Measurements from ENCODE around the gene MYO9B. TPM values are rescaled to one million over a fixed set of nuclear protein-coding genes. Genes with fewer than 3 reads are reported as not detected.
A peak's percentile ranks its signal among the peaks of the same experiment; 100 is the strongest.

Gene MYO9B
- total and polyA plus RNA-seq, 2 of the 13 experiments (the other 11 are each of a cell fraction or from before 2014, with no cell fraction given) = 18.0 to 18.3 TPM

DNA sequence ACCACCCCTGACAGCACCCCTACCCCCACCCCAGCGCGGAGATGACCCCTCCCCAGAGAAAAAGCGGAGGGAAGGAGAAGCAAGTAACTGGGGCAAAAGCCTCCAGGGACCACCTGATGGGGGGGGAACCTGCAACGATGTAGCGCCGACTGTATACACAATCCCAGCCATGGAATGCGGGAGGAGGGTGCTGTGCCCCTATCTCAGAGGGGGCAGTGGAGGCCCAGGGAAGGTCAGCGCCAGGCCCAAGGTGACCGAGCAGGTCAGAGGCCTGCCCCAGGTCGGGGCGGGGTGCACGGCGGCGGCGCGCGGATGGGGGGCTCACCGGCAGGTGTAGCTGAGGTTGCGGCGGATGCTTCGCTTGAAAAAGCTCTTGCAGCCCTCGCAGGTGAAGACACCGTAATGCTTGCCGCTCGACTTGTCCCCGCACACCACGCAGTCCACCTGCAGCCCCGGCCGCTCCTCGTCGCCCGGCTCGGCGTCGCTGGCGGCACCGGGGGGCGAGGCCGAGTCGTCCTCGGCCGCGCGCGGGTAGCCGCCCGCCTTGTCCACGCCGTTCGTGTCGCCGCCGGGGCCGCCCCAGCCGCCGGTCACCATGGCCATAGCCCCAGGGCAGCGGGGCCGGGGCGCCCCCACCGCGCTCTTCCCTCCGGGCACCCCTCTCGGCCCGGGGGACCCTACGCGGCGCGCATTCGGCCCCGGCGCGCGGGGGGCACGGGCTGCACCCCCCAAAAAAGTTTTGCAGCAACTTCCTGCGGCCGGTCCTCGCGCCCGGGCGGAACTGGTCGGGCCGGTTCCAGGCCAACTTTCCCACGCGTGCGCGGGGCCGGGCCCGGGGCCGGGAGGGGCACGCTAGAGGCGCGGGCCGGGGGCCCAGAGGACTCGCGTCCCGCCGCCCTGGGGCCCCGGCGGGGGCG is 169.3 kb downstream of the MYO9B start (continued):
- TF ChIP-seq POLR2AphosphoS2 (IDR thresholded peaks at IDR 0.05; ENCODE audit: low read depth, low read length) (no peak), ADNP (CRISPR knock-in tag; IDR thresholded peaks at IDR 0.05) (peak; percentile 86; the same call in 1 of the 2 replicates), MXD4 (CRISPR knock-in tag; IDR thresholded peaks at IDR 0.05) (no peak), DPF2 (CRISPR knock-in tag; IDR thresholded peaks at IDR 0.05; ENCODE audit: borderline replicate concordance, low read depth) (peak; percentile 20; the same call in 1 of the 2 replicates), ZNF232 (CRISPR knock-in tag; IDR thresholded peaks at IDR 0.05; ENCODE audit: borderline replicate concordance) (no peak), ZKSCAN1 (IDR thresholded peaks at IDR 0.05; ENCODE audit: low read length) (no peak), ZEB1 (IDR thresholded peaks at IDR 0.05; ENCODE audit: insufficient replicate concordance, low read depth) (peak; percentile 41), TMF1 (CRISPR knock-in tag; IDR thresholded peaks at IDR 0.05; ENCODE audit: low read depth) (0 out of 2 replicates have a peak, but pooled peaks have one; percentile 34), CBX1 (IDR thresholded peaks at IDR 0.05; ENCODE audit: low read depth) (no peak), HNRNPUL1 (IDR thresholded peaks at IDR 0.05; ENCODE audit: low read depth, low read length) (no peak), POLR2AphosphoS5 (IDR thresholded peaks at IDR 0.05; ENCODE audit: low read depth, low read length) (no peak), ZNF382 (CRISPR knock-in tag; IDR thresholded peaks at IDR 0.05; ENCODE audit: borderline replicate concordance) (no peak), NONO (IDR thresholded peaks at IDR 0.05) (no peak), NONO (CRISPR knock-in tag; conservative IDR thresholded peaks at IDR 0.05) (peak; percentile 59), GABPA (IDR thresholded peaks at IDR 0.05; ENCODE audit: low read depth, low read length) (no peak), GABPA (CRISPR knock-in tag; IDR thresholded peaks at IDR 0.05; ENCODE audit: low read depth) (no peak), NRL (CRISPR knock-in tag; IDR thresholded peaks at IDR 0.05; ENCODE audit: borderline replicate concordance) (0 out of 2 replicates have a peak, but pooled peaks have one; percentile 14), NR2F2 (IDR thresholded peaks at IDR 0.05; ENCODE audit: borderline replicate concordance, low read depth) (no peak), PHF8 (CRISPR knock-in tag; IDR thresholded peaks at IDR 0.05) (0 out of 2 replicates have a peak, but pooled peaks have one; percentile 28), ZNF530 (CRISPR knock-in tag; IDR thresholded peaks at IDR 0.05; ENCODE audit: low read depth) (0 out of 2 replicates have a peak, but pooled peaks have one; percentile 43), ZNF782 (CRISPR knock-in tag; IDR thresholded peaks at IDR 0.05; ENCODE audit: borderline replicate concordance) (0 out of 2 replicates have a peak, but pooled peaks have one; percentile 24), NCOR1 (IDR thresholded peaks at IDR 0.05; ENCODE audit: borderline replicate concordance, low read length) (0 out of 2 replicates have a peak, but pooled peaks have one; percentile 60), ZNF468 (CRISPR knock-in tag; IDR thresholded peaks at IDR 0.05) (peak; percentile 74; the same call in 1 of the 2 replicates)
- TF ChIP-seq, protein P1, sequence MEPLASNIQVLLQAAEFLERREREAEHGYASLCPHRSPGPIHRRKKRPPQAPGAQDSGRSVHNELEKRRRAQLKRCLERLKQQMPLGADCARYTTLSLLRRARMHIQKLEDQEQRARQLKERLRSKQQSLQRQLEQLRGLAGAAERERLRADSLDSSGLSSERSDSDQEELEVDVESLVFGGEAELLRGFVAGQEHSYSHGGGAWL (CRISPR knock-in tag; IDR thresholded peaks at IDR 0.05) = no peak
- TF ChIP-seq, protein P2, sequence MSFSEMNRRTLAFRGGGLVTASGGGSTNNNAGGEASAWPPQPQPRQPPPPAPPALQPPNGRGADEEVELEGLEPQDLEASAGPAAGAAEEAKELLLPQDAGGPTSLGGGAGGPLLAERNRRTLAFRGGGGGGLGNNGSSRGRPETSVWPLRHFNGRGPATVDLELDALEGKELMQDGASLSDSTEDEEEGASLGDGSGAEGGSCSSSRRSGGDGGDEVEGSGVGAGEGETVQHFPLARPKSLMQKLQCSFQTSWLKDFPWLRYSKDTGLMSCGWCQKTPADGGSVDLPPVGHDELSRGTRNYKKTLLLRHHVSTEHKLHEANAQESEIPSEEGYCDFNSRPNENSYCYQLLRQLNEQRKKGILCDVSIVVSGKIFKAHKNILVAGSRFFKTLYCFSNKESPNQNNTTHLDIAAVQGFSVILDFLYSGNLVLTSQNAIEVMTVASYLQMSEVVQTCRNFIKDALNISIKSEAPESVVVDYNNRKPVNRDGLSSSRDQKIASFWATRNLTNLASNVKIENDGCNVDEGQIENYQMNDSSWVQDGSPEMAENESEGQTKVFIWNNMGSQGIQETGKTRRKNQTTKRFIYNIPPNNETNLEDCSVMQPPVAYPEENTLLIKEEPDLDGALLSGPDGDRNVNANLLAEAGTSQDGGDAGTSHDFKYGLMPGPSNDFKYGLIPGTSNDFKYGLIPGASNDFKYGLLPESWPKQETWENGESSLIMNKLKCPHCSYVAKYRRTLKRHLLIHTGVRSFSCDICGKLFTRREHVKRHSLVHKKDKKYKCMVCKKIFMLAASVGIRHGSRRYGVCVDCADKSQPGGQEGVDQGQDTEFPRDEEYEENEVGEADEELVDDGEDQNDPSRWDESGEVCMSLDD (CRISPR knock-in tag; IDR thresholded peaks at IDR 0.05; ENCODE audit: borderline replicate concordance) = no peak; the same call in 1 of the 2 replicates
- TF ChIP-seq, protein P3, sequence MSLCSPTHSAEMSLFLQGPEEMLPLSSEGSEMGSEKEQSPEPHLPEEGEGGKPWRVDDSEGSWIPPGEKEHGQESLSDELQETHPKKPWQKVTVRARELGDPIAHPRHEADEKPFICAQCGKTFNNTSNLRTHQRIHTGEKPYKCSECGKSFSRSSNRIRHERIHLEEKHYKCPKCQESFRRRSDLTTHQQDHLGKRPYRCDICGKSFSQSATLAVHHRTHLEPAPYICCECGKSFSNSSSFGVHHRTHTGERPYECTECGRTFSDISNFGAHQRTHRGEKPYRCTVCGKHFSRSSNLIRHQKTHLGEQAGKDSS (CRISPR knock-in tag; IDR thresholded peaks at IDR 0.05; ENCODE audit: borderline replicate concordance, low read depth) = 0 out of 2 replicates have a peak, but pooled peaks have one; percentile 3
